GM21447 (cell line): ENCODE results near the gene SPON2.
A peak's percentile ranks its signal among the peaks of the same experiment; 100 is the strongest.

Experiments
- ATAC-seq: cut with Tn5 transposase; IDR thresholded peaks from one replicate; pipeline ENCODE4 v1.9.1; 2021; ENCODE audit not compliant: unreplicated experiment

Gene SPON2

DNA sequence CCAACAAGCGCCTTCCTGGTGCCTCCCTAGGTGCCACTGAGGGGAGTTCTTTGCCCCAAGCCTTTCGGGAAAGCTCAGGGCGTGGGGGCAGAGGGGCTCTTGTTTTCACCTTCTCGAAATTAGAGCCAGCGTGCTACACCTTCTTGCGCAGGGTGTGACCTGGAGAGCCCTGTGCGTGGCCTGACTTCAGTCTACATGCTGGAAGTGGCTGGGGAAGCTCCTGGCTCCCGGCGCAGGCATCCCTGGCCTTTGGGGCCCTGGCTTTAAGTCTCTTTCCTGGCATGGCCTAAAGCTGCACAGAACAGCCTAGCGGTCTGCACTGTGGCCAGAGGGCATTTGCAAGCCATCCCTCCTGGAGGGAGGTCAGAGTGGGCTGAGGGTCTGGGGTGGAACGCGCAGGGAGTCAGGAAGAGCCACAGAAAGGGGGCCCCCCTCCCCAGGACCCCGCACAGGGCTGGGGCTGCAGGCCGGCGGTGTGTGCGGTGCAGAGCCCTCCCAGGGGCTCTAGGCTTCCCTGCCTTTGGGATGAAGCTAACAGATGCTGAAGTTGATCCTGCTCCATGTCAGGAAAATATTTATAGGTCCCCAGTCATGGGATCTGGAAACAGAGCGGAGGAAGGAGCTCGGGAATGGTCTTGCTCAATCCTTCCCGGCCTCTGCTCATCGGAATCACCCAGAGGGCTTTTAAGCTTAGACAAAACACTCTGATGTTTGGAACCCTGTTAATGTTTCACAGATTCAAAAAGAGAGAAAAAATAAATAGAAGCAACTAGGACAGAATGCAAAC, 781 bp upstream of the SPON2 start:
- no peak for ATAC-seq

DNA sequence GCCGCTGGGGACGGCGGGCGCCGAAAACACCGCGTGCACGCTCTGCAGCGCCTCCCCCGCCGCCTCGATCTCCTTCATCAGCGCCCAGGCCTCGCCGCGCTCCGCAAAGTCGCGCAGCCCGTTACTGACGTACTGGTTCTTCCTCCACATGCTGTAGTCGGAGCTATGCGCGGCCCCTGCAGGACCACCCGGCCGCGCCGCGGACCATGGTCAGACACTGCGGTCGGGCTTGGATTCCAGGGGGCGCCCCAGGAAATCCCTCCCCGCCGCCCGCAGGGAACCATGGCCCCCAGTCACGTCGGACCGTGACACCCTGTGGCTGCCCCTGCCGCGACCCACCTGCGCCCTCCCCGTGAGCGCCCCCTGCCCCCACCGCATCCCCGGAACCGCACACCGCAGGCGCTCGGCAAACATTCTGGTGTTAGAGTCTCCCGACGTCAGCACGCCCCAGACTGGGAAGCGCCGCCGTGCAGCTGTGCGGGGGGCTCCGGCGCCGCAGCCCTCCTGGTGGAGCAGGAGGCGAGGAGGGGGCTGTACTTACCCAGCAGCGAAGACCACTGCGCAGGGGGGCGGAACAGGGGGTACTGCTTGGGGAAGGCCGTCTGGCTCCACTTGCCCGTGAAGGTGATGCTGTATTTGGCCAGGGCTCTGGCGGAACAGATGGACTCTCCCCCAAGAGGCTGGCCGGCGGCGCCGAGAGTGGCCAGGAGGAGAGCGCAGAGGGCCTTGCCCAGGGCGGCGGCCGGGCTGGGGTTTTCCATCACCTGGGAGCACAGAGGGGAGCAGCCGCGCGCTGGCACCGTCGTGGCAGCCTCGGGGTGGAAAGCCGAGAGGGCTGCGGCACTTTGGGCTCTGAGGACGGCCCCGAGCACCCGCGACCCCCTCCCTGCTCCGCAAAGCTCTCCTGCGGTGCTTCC, 814 bp downstream of the SPON2 start:
- no peak for ATAC-seq

DNA sequence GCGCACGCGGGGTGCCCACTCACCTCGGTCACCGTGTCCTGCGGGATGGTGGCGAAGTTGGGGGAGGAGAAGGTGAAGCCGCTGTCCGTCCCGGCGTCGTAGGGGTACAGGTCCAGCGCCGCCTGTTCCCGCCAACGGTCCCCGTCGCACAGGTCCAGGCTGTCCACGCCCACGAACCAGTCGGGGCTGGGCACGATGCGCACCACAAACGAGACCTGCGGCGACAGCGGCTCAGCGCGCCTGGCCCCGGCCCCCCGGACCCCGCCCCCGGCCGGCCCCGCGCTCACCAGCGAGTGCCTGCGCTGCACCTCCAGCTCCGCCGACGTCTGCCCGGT, 1.4 kb downstream of the SPON2 start:
- ATAC-seq = no peak

DNA sequence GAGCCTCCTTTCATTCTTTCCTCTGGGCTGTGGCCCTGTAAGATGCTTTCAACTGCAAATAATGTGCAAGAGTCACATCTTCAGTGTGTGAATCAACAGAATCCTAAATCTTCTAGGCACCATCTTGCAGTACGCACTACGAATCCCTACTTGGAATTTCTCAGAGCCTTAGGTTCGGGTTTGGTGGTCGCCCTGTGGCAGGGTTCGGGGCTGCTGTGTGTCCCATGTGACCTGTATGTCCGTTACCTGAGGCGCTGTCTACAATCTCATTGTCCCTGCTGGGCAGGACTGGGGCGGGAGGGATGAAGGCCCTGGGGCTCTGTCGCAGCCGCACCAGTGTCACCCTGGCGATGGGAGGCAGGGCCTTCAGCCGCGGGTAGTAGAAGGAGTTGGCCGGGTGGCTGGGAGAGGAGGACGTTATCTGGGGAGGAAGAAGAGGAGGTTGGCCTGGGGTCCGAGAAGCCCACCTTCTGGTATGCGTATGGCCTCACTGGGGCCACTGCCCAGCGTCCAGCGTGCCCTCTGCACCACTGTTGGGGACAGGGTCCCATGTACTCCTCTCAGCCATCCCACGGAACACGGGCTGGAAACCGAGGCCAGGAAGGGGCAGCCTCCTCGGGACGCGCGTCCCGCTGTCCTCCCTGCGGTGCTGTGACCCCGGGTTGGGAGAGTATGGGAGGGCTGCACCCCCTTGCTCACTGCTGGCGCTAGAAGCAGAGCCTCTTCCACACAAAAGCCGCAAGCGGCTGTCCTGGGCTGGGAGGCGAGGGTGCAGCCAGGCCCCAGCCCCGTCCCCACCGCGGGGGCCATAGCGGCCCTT, 2.0 kb downstream of the SPON2 start:
- ATAC-seq = no peak

DNA sequence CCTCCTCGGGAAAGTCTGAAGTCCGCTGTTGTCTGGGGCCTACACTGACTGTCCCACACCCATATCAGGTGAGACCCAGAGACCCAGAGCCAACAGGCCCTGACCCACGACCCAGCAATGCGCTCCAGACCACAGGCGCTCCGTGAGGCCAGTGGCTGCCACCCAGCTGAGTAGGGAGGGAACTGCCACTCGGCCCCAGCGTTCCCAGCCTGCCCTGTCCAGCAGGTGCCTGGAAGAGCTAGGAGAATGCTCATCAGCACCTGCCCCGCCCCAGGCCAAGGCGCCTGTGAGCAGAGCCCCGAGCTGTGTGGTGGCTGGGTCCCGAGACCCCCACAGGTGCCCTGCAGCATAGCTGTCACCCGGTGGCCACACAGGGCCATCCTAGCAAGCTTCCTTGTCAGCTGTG, 2.7 kb downstream of the SPON2 start:
- ATAC-seq = no peak

DNA sequence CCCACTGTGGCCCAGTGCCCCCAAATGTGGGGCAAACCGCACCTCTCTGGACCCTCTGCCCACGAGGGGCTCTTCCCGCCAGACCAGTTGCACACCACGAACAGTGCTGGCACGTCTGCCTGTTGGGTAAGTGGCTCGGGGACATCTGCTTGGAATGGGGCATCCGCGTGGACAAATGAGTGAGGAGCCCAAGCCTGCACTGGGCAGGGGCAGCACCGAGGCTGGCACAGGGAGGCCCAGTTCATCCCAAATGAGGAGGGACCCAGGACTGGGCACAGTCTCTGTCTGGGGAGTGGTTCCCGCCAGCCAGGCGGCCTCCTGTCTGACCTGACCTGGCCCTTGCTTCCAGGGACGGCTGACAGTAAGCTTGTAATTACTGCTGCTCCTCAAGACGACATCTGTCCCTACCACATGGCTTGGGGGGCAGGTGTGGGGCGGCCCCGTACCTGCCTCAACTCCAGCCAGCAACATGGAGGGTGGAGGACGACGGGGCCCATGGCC, 3.2 kb downstream of the SPON2 start:
- no peak for ATAC-seq

DNA sequence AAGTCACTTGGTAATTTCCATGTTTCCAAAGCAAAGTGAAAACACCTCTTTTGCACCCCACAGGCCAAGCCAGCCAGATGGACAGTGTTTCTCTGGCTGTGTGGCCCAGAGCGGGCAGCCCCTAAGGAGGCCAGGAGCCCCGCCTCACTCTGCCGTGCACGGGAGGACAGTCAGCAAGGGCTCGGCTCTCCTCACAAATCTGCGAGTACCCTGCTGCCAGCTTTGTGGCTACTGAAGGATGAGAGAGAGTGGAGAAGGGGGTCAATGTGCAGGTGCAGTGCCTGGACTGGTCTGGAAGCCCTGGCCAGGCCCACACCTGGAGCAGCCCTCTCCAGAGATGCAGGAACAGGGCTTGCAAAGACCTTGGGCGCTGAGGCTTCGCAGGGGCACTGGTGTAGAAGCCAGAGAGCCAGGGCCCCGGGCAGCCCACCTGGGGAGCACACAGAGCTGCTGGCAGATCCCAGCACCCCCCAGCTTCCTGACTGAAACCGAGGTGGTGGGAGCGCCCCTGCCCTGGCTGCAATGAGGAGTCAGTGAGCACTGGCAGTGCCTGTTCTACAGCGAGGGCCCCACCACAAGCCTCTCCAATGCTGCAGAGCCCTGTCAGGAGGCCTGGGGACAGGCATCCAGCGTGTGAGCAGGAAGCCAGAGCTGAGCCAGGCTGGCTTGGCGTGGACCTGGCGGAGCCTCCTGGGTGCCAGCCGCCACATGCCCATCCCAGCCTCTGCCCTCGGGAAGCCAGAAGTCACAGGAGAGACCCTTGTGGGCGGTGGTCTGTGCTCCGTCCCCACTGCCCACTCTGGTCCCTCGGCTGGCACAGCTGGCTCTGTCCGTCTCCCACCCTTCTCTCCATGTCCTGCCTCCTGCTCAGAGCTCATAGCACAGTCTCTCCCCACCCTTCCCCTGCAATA, 3.9 kb downstream of the SPON2 start:
- no peak for ATAC-seq

DNA sequence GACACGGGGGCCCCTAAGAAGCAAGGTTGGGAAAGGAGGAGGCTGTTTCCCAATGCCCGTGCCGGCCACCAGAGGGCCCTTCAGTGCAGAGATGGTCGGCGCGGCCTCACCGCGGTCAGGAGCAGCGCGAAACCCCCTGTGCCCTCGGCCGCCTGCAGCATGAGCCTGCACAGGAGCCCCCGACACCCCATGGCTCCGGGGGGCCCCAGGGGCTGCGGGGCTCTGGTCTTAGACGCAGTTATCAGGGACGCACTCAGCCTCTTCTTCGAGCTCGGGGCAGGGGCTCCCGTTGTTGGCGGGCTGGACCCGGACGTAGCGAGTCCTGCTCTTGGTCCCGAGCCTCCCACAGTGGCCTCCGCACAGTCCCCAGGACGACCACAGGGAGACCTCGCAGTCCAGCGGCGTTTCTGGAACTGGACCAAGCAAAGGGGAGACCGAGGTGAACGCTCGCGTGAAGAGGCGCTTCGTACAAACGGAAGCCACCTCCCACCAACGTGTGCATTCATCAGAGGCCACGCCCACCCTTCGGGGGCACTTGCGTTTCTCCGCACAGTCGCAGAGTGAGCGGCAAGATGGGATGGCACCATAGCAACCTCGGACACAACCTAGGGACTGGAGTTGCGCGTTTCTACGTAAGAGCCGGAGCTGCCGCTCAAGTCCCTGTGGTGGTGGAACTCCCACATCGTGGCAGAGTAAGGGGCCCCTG, 5.0 kb downstream of the SPON2 start:
- peak; percentile 81 for ATAC-seq

DNA sequence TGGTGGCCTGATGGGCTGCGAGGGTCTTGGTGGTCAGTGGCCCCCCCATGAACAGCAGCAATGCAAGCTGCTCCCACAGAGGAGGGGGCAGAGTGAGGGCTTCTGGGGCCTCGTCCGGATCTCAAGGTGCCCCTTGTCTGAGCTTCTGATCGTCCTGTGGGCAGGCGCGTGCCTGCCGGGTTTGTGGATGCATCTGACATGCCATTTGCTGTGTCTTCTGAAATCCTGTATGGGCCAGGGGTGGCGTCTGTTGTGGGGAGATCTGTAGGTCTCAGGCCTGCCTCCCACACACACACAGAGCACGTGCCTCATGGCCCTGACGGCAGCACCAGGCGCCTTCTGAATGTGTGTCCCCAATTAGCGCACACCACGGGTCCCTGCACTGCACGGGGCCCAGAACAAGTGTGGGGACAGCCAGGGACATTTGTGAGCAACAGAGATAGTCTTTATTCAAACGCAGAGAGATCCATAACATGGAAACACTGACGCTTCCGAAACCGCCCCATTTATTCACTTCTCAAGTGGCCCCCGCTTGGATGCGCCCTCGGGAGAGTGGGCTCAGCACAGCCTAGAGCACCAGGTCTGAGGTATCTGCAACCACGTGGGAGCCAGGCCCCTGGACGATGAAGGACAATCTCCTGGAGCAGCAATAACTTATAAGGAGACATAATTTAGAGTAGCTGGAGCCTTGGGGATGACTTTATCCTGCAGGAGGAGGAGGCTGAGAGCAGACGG, 5.7 kb downstream of the SPON2 start:
- no peak for ATAC-seq

DNA sequence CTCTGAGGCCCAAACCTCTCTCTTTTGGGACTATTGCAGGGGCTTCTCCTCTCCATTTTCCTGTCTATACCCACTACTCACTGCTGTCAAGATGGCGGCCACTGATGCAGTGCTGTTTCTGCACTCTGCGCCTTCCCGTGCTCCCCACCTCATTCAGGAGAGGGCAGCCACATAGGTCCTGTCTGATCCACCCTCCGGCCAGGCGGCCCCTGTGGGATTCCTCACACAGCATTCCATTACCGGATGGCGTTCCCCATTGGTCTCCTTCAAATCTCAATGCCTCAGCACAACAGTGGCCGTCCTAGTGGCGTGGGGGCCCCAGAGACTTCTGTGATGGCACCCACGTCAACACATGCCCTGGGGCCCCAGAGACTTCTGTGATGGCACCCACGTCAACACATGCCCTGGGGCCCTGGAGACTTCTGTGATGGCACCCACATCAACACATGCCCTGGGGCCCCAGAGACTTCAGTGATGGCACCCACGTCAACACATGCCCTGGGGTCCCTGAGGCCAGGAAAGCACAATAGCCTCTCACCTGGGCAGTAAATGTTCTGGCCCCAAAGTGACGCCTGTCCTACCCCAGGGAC, 7.3 kb downstream of the SPON2 start:
- ATAC-seq = no peak

DNA sequence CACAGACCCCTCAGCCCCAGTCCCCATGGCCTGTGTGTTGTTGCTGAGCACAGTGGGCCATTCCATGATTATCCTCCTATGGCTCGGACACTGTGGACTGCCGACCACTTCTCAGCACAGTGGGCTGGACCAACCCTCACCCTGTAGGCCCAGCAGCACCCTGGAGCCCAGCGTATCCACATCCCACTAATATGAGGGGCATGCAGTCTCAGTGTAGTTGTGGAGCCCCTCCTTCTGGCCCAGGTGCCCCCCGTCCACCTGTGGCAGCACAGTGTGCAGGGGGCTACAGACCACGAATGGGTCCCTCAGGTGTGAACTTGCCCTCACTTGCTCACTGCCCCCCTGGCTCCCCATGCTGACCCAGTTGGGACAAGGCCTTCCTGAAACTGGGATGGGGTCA, 7.9 kb downstream of the SPON2 start:
- ATAC-seq = no peak

DNA sequence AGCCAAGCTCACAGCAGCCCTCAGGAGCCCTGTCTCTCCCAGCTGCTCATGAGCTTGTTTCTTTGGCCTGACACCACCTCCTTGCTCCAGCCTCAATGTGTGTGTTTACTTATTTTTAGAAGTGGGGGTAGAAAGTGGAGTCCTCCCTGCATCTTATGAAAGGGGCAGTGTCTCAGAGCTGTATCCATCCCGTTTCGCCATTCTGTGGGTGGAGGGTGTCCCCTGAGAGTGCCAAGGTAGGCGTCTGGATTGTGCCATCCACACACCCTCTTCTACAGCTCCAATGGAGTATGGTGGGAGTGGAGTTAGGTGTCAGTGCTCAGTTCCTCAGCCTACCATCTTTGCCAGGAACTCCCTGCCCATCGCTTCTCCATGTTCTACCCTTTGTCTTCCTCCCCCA, 8.3 kb downstream of the SPON2 start:
- ATAC-seq = no peak

DNA sequence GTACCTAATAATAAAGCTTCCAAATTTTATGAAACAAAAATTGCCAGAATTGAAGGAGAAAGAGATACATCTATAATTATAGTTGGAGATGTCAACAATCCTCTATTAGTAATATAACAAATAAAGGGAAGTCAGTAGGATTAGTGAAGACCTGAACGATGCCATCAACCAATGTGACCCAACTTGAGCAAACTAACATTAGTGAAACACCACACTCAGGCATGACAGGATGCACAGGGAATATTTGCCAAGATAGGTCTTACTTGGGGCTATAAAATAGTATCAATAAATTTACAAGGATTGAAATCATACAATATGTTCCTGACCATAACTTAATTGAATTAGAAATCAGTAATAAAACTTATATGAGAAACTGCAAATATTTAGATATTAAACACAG, 12.0 kb downstream of the SPON2 start:
- no peak for ATAC-seq

DNA sequence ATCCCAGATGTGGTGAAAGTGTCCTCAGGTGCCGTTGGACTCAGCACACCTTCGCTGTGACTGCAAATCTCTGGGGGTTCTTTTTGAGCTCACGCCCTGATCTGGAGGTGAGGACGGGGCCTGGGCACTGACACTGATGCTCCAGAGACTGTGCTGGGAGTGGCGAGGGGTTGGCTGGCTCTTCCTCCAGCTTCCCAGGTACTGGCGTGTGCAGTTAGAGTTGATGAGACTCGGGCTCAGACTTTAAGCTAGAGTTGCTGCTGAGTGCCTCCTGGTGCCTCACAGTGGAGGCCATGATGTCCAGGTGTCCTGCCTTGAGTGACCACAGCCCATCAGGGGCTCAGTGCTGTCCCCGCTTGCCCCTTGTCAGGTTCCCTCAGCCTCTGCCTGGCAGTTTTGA, 16.3 kb downstream of the SPON2 start:
- no peak for ATAC-seq

DNA sequence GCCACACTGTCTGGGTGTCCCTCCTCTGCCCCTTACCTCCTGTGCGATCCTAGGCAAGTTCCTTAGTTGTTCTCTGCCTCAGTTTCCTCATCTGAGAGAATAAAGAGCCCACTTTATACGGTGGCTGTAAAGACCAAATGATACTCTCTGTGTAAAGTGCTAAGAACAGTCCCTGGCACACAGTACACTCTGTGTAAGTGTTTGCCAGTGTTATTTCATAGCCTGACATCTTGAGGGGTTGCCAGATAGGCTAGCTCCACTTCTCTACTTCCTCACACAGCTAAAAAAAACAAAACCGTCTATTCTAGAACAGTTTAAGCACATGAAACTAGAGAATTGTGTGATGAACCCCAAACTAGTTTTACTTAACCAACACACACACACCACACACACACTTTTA, 17.1 kb downstream of the SPON2 start:
- no peak for ATAC-seq

DNA sequence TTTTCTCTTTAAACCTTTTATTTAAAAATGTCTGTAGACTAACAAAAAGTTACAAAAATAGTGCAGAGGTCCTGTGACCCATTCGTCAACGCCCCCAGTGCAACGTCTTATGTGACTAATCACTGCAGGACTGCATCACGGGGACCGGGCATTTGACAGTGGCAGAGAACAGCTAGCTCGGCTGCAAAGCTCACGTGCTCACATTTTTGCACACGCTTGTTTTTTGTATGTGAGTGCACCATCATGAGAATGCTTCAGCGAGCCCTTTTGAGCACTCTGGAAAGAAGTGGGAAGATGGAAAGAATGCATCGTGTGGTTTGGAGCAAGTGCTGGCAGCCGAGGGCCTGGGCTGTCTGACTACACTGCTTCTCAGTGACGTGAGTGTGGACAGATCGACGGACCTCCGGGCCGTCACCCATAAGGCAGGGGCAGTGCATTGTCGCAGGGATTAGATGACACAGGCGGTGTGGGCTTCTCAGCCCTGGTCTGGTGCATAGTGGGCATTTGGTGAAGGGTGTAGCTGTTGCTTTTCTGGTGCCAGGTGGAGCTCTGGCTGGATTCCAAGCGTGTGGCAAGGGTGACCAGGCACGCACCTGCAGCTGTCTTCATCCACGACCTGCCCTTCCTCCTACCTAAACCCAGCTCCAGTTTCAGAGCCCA, 17.7 kb downstream of the SPON2 start:
- no peak for ATAC-seq

DNA sequence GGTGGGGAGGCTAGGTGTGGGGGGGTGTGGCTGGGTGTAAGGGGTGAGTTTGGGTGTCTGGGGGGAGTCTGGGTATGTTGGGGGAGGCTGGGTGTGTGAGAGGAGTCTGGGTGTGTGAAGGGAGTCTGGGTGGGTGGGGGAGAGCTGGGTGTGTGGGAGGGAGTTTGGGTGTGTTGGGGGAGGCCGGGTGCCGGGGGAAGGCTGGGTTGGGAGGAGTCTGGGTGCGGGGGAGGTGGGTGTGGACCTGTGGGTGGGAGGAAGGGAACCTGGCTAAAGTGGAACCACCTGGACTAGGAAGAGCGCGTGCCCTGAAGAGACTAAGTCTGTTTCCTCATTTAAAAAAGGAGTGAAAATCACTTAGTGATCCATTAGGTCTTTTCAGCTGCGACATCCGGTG, 18.3 kb downstream of the SPON2 start:
- ATAC-seq = no peak

DNA sequence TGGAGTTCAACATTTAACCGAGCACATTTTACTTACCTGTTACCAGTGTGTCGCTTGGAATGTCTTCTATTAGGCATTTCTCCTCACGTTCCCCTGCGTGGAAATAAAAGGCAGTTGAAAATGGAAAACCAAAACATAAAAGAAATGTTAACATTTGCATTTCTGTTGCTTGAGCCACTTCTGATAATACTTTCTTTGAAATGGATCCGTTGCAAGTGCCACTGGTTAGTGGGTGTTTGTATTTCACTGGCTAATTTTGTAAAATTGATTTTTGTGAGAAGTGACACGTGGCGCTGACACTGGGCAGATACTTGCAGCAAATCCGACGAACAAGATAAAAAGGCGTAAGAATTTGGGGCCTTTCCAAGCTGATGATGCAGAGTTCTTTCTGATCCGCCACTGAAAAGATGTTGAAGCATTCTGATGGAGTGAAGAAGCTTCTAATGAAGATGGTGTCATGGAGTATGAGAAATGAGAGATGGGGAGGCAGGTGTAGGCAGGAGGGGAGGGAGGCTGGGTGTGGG, 18.8 kb downstream of the SPON2 start:
- ATAC-seq = no peak
